ENCODE results near the gene PPP1R12B. TPM values are rescaled to one million over a fixed set of nuclear protein-coding genes. Genes with fewer than 3 reads are reported as not detected.

PPP1R12B gene
- total and polyA plus RNA-seq, 2 experiments from 2014 or later = 8.1 to 15.0 TPM

- Histone ChIP-seq H3K4me3 (no peak overlapping the region), H3K79me2 (no peaks in the 10 kb centered on the region), H3K9me3 (ENCODE audit: low read depth) (no peaks in the 10 kb centered on the region), H3K36me3 (replicated peaks; ENCODE audit: insufficient read depth, low read depth) (no peaks in the 10 kb centered on the region), H2AFZ (no peak overlapping the region), H3K4me1 (ENCODE audit: insufficient read depth) (no peaks in the 10 kb centered on the region), H4K20me1 (ENCODE audit: insufficient read depth, poor library complexity, severe bottlenecking) (no peaks in the 10 kb centered on the region), H3K27ac (no peak overlapping the region), H3K4me2 (no peak overlapping the region), H3K9me2 (replicated peaks; ENCODE audit: insufficient read depth) (no peaks in the 10 kb centered on the region), H3K27me3 (peaks cover 3% of the 10 kb centered on the region)
- DNase-seq (ENCODE audit: low spot score) = no peak
- 96% methylated on average over 3 of the region's 3 CpGs for WGBS (ENCODE audit: low lambda C conversion rate, missing lambda C conversion rate)
- TF ChIP-seq CTCF (IDR thresholded peaks at IDR 0.05; ENCODE audit: poor library complexity) = no peak
Measured at GRCh38 chr1:202310746-202311145, 37.8 kb upstream of the PPP1R12B start.

GRCh38 chr1:202311875-202312635 lies 36.4 kb upstream of the PPP1R12B start:
- no peak overlapping the region for H2AFZ ChIP-seq
- WGBS (ENCODE audit: low lambda C conversion rate, missing lambda C conversion rate) = 63% methylated on average over 14 of the region's 14 CpGs
- H3K27ac ChIP-seq = no peak overlapping the region
- H3K9me2 ChIP-seq (replicated peaks; ENCODE audit: insufficient read depth) = no peaks in the 10 kb centered on the region
- no peak for TF ChIP-seq EZH2phosphoT487 (IDR thresholded peaks at IDR 0.05; ENCODE audit: low read depth, severe bottlenecking, unreplicated experiment)
- no peak for TF ChIP-seq CTCF (IDR thresholded peaks at IDR 0.05; ENCODE audit: poor library complexity)
- TF ChIP-seq EZH2 (IDR thresholded peaks at IDR 0.05; ENCODE audit: borderline replicate concordance) = no peak
- DNase-seq (ENCODE audit: low spot score) = no peak
- peaks cover 3% of the 10 kb centered on the region for H3K27me3 ChIP-seq
- no peaks in the 10 kb centered on the region for H3K36me3 ChIP-seq (replicated peaks; ENCODE audit: insufficient read depth, low read depth)
- H3K9me3 ChIP-seq (ENCODE audit: low read depth) = no peaks in the 10 kb centered on the region
- no peak overlapping the region for H3K4me2 ChIP-seq
- H4K20me1 ChIP-seq (ENCODE audit: insufficient read depth, poor library complexity, severe bottlenecking) = no peaks in the 10 kb centered on the region
- no peak overlapping the region for H3K4me3 ChIP-seq
- no peaks in the 10 kb centered on the region for H3K4me1 ChIP-seq (ENCODE audit: insufficient read depth)
- no peaks in the 10 kb centered on the region for H3K79me2 ChIP-seq

GRCh38 chr1:202315576-202316168 lies 32.8 kb upstream of the PPP1R12B start:
- Histone ChIP-seq H3K79me2 (no peaks in the 10 kb centered on the region), H3K9me3 (ENCODE audit: low read depth) (no peaks in the 10 kb centered on the region), H2AFZ (no peak overlapping the region), H3K4me1 (ENCODE audit: insufficient read depth) (no peaks in the 10 kb centered on the region), H4K20me1 (ENCODE audit: insufficient read depth, poor library complexity, severe bottlenecking) (no peaks in the 10 kb centered on the region), H3K4me2 (no peak overlapping the region), H3K27me3 (peaks cover 3% of the 10 kb centered on the region), H3K27ac (no peak overlapping the region), H3K36me3 (replicated peaks; ENCODE audit: insufficient read depth, low read depth) (no peaks in the 10 kb centered on the region), H3K4me3 (no peak overlapping the region), H3K9me2 (replicated peaks; ENCODE audit: insufficient read depth) (no peaks in the 10 kb centered on the region)
- DNase-seq (ENCODE audit: low spot score) = peak; percentile 91
- 24% methylated on average over 9 of the region's 9 CpGs for WGBS (ENCODE audit: low lambda C conversion rate, missing lambda C conversion rate)
- TF ChIP-seq EZH2phosphoT487 (IDR thresholded peaks at IDR 0.05; ENCODE audit: low read depth, severe bottlenecking, unreplicated experiment) = no peak
- TF ChIP-seq EZH2 (IDR thresholded peaks at IDR 0.05; ENCODE audit: borderline replicate concordance) = no peak
- peak; percentile 96 for TF ChIP-seq CTCF (IDR thresholded peaks at IDR 0.05; ENCODE audit: poor library complexity)
